CD14-positive monocyte (primary cell): Measurements from ENCODE around the gene DVL3. TPM values are rescaled to one million over a fixed set of nuclear protein-coding genes. Genes with fewer than 3 reads are reported as not detected.
"Not testable (repeated sequence)": the region's sequence is repeated elsewhere in the genome, so short reads cannot be mapped to it uniquely, and the experiment has no call there.

Source experiments
- DNase-seq, 3 donors: peaks; one replicate each; pipeline ENCODE4 v3.0.0-alpha.2; 2011 to 2022
- H2AFZ ChIP-seq: 2 replicates; pipeline ENCODE4 v1.6.0; 2012; ENCODE audit warnings: mild to moderate bottlenecking, low read depth, low read length, inconsistent platforms; ENCODE audit not compliant: insufficient read depth, poor library complexity, severe bottlenecking
- H3K27ac ChIP-seq, 2 donors: 1 replicate in 1 of 2; 2 replicates in 1 of 2; pipeline ENCODE4 v1.5.1; 2012 to 2013; ENCODE audit warnings: low read length in 2 of 2, control low read depth in 1 of 2, inconsistent platforms in 1 of 2, low read depth in 1 of 2, mild to moderate bottlenecking in 1 of 2
- H3K27me3 ChIP-seq, 2 donors: one replicate each; pipeline versions ENCODE4 v1.6.0 to v1.6.1; 2011 to 2013; ENCODE audit warnings: low read length in 2 of 2; ENCODE audit not compliant: control insufficient read depth in 2 of 2, insufficient read depth in 2 of 2
- H3K36me3 ChIP-seq, 2 donors: replicated peaks in 1 of 2; 1 replicate in 1 of 2; 2 replicates in 1 of 2; pipeline versions ENCODE4 v1.5.1 to v1.6.1; 2012 to 2013; ENCODE audit warnings: low read length in 2 of 2, control low read depth in 1 of 2, inconsistent platforms in 1 of 2, mild to moderate bottlenecking in 1 of 2; ENCODE audit not compliant: insufficient read depth in 2 of 2, control insufficient read depth in 1 of 2
- H3K4me1 ChIP-seq, 2 donors: 1 replicate in 1 of 2; 2 replicates in 1 of 2; pipeline versions ENCODE4 v1.5.1 to v1.6.1; 2012 to 2013; ENCODE audit warnings: low read length in 2 of 2, control low read depth in 1 of 2, inconsistent platforms in 1 of 2, mild to moderate bottlenecking in 1 of 2, moderate library complexity in 1 of 2; ENCODE audit not compliant: insufficient read depth in 2 of 2, control insufficient read depth in 1 of 2
- H3K4me2 ChIP-seq: replicated peaks from 2 replicates; pipeline ENCODE3; 2012; ENCODE audit warnings: low read length, moderate library complexity, mild to moderate bottlenecking; ENCODE audit not compliant: poor library complexity, severe bottlenecking; ENCODE audit errors: extremely low read depth
- H3K4me3 ChIP-seq, 3 experiments: fragments of 200-600 bp in 1 of 3; sonication (generic) in 1 of 3; replicated peaks in 1 of 3; 1 replicate in 2 of 3; 2 replicates in 1 of 3; pipeline ENCODE4 v1.5.1; 2011 to 2013; ENCODE audit warnings: low read length in 3 of 3, mild to moderate bottlenecking in 3 of 3, control low read depth in 2 of 3, low read depth in 2 of 3, inconsistent platforms in 1 of 3, moderate library complexity in 1 of 3
- H3K79me2 ChIP-seq: 2 replicates; pipeline ENCODE4 v1.6.0; 2012; ENCODE audit warnings: mild to moderate bottlenecking, control low read depth, inconsistent platforms, low read length, moderate library complexity; ENCODE audit not compliant: insufficient read depth
- H3K9ac ChIP-seq: 2 replicates; pipeline ENCODE4 v1.6.0; 2017; ENCODE audit warnings: low read length, mild to moderate bottlenecking; ENCODE audit not compliant: insufficient read depth, poor library complexity, severe bottlenecking
- H3K9me3 ChIP-seq, 2 donors: replicated peaks in 1 of 2; 1 replicate in 1 of 2; 2 replicates in 1 of 2; pipeline versions ENCODE4 v1.5.1 to v1.6.1; 2012 to 2013; ENCODE audit warnings: low read length in 2 of 2, control low read depth in 1 of 2; ENCODE audit not compliant: control insufficient read depth in 1 of 2, insufficient read depth in 1 of 2
- H4K20me1 ChIP-seq: 2 replicates; pipeline ENCODE4 v1.6.0; 2012; ENCODE audit warnings: mild to moderate bottlenecking, low read length, control low read depth, moderate library complexity; ENCODE audit not compliant: insufficient read depth
- H3K27ac Mint-ChIP-seq, 7 donors: one replicate each; pipeline ENCODE4 v1.8.0; 2020; ENCODE audit warnings: mild to moderate bottlenecking in 7 of 7, mixed read lengths in 7 of 7, moderate library complexity in 6 of 7, inconsistent platforms in 2 of 7
- H3K27me3 Mint-ChIP-seq, 3 donors: one replicate each; pipeline ENCODE4 v1.8.0; 2021 to 2022; ENCODE audit warnings: low read depth in 3 of 3, mild to moderate bottlenecking in 3 of 3, mixed read lengths in 3 of 3, moderate library complexity in 3 of 3, inconsistent platforms in 1 of 3
- H3K36me3 Mint-ChIP-seq, 2 donors: one replicate each; pipeline ENCODE4 v1.8.0; 2020; ENCODE audit warnings: mixed read lengths in 2 of 2, inconsistent platforms in 1 of 2, mild to moderate bottlenecking in 1 of 2
- H3K4me1 Mint-ChIP-seq: one replicate; pipeline ENCODE4 v1.8.0; 2020; ENCODE audit warnings: mild to moderate bottlenecking, mixed read lengths
- H3K4me3 Mint-ChIP-seq, 2 donors: one replicate each; pipeline ENCODE4 v1.8.0; 2020; ENCODE audit warnings: mild to moderate bottlenecking in 2 of 2, mixed read lengths in 2 of 2, moderate library complexity in 1 of 2
- H3K9me3 Mint-ChIP-seq, 7 donors: one replicate each; pipeline ENCODE4 v1.8.0; 2020 to 2022; ENCODE audit warnings: mixed read lengths in 7 of 7, mild to moderate bottlenecking in 6 of 7, moderate library complexity in 6 of 7, inconsistent platforms in 2 of 7
- CTCF ChIP-seq: fragments of 200-600 bp; IDR thresholded peaks from one replicate; pipeline ENCODE4 v1.8.0; 2022; ENCODE audit warnings: antibody characterized with exemption, mild to moderate bottlenecking
- WGBS: methylation state at CpG from one replicate; pipeline ENCODE4 v1.1.5; 2013; ENCODE audit warnings: missing lambda C conversion rate; ENCODE audit not compliant: insufficient coverage; 5-methylcytosine and 5-hydroxymethylcytosine counted together
- intact Hi-C, 2 donors: fragments of 100-400 bp; cut with micrococcal nuclease; formaldehyde crosslinking; loops; one replicate each; pipeline versions ENCODE4 v1.15.0 to v1.15.1; 2023
- polyA plus RNA-seq, 3 donors: library from polyadenylated mRNA; depleted of rRNA in 1 of 3; unstranded in 2 of 3; stranded (reverse) in 1 of 3; fragments of 300-500 nt in 2 of 3; fragments of >200 nt in 1 of 3; fragmentation: Illumina TruSeq in 2 of 3; gene quantifications; 1 replicate in 2 of 3; 2 replicates in 1 of 3; pipeline ENCODE4 v1.2.3, GENCODE V29; 2012 to 2021

The DVL3 gene
- polyA plus RNA-seq, 3 donors = 4.5 to 42.1 (median 9.4) TPM

GRCh38 chr3:184160456-184160855 is 5.3 kb downstream of the DVL3 start:
- no peak overlapping the region for H3K9ac ChIP-seq
- H3K4me1 ChIP-seq = peaks cover 34 to 39% of the 10 kb centered on the region in 2 donors
- intact Hi-C loops = no loop called here
- H3K79me2 ChIP-seq = peaks cover 58% of the 10 kb centered on the region
- H3K4me3 ChIP-seq = no peak overlapping the region
- no CpG with 5 or more reads among the region's 2 CpGs for WGBS
- Mint-ChIP-seq H3K27ac (peak overlapping the region in 1 of 7 donors; percentile 50), H3K4me1 (peaks cover 44% of the 10 kb centered on the region), H3K36me3 (peaks cover 39 to 52% of the 10 kb centered on the region in 2 donors), H3K9me3 (no peaks in the 10 kb centered on the region), H3K4me3 (no peak overlapping the region), H3K27me3 (no peaks in the 10 kb centered on the region)
- no peaks in the 10 kb centered on the region for H3K9me3 ChIP-seq
- TF ChIP-seq CTCF = no peak
- peaks cover 90% of the 10 kb centered on the region for H4K20me1 ChIP-seq
- H3K36me3 ChIP-seq = peaks cover 23 to 32% of the 10 kb centered on the region in 2 donors
- H3K4me2 ChIP-seq = no peak overlapping the region
- H3K27me3 ChIP-seq = no peaks in the 10 kb centered on the region
- H3K27ac ChIP-seq = no peak overlapping the region
- no peak overlapping the region for H2AFZ ChIP-seq
- DNase-seq = peak in 1 of 3 donors; percentile 21

GRCh38 chr3:184162571-184163070 is 7.4 kb downstream of the DVL3 start:
- H3K9ac ChIP-seq, H3K4me3 ChIP-seq, H2AFZ ChIP-seq, H3K4me2 ChIP-seq, DNase-seq, H3K27ac ChIP-seq, H3K9me3 Mint-ChIP-seq, intact Hi-C loops, H3K4me3 Mint-ChIP-seq, H3K27me3 ChIP-seq, H3K27me3 Mint-ChIP-seq, H3K9me3 ChIP-seq: not testable (repeated sequence)
- H3K79me2 ChIP-seq = peaks cover 37% of the 10 kb centered on the region
- peaks cover 70% of the 10 kb centered on the region for H4K20me1 ChIP-seq
- peaks cover 44 to 54% of the 10 kb centered on the region in 2 donors for H3K36me3 ChIP-seq
- Mint-ChIP-seq H3K27ac (peak overlapping the region in 1 of 7 donors; percentile 12), H3K4me1 (peaks cover 25% of the 10 kb centered on the region), H3K36me3 (peaks cover 56 to 74% of the 10 kb centered on the region in 2 donors)
- peaks cover 16 to 20% of the 10 kb centered on the region in 2 donors for H3K4me1 ChIP-seq
- 97% methylated on average over 4 of the region's 8 CpGs for WGBS
